ENCODE results near the gene ZNF84.
A peak's percentile ranks its signal among the peaks of the same experiment; 100 is the strongest.

The ZNF84 gene

GRCh38 chr12:133080026-133080367 lies 42.7 kb downstream of the ZNF84 start:
- H3K14ac ChIP-seq (ENCODE audit: low read length): no peak overlapping the region
- WGBS, 2 donors (ENCODE audit: extremely low coverage in 2 of 2, insufficient read length in 2 of 2, insufficient replicate concordance in 1 of 2): no CpG with 5 or more reads among the region's 22 CpGs
- peak overlapping the region; percentile 80 to 85 for H3K4me3 ChIP-seq (ENCODE audit: low read length in 2 of 2)
- H3K27ac ChIP-seq (replicated peaks; ENCODE audit: low read length): peak overlapping the region; percentile 95
- H3K4ac ChIP-seq (ENCODE audit: low read length): no peak overlapping the region
- peaks cover 2 to 3% of the 10 kb centered on the region in 2 donors for H3K4me1 ChIP-seq (ENCODE audit: control insufficient read depth in 2 of 2, insufficient read depth in 1 of 2, low read depth in 1 of 2, low read length in 2 of 2)
- DNase-seq (ENCODE audit: low spot score): no peak
- peak overlapping the region; percentile 50 for H3K4me2 ChIP-seq (ENCODE audit: insufficient read depth, low read length, poor library complexity, severe bottlenecking)
- H4K91ac ChIP-seq (ENCODE audit: low read depth, low read length, poor library complexity): no peak overlapping the region
- no peak overlapping the region for H2BK15ac ChIP-seq (ENCODE audit: low read length)
- peaks cover 32 to 66% of the 10 kb centered on the region in 2 donors for H3K9me3 ChIP-seq (replicated peaks in 1 of 2; ENCODE audit: control insufficient read depth in 2 of 2, insufficient read depth in 1 of 2, low read depth in 1 of 2, low read length in 2 of 2)
- H3K36me3 ChIP-seq (replicated peaks in 1 of 2; ENCODE audit: control insufficient read depth in 2 of 2, insufficient read depth in 2 of 2, low read length in 2 of 2): peaks cover 14 to 37% of the 10 kb centered on the region in 2 donors
- H4K8ac ChIP-seq (ENCODE audit: low read depth, low read length): no peak overlapping the region
- no peak overlapping the region for H2AK5ac ChIP-seq (ENCODE audit: low read depth, low read length)
- H3K79me1 ChIP-seq (ENCODE audit: low read depth, low read length): no peaks in the 10 kb centered on the region
- peak overlapping the region; percentile 92 for H3K18ac ChIP-seq (ENCODE audit: low read length)
- peak overlapping the region; percentile 56 for H3K9ac ChIP-seq (ENCODE audit: low read depth, low read length, poor library complexity)
- peak overlapping the region; percentile 56 for H2BK5ac ChIP-seq (ENCODE audit: low read length)
- peak overlapping the region; percentile 89 for H2AFZ ChIP-seq (ENCODE audit: low read length)
- peak overlapping the region; percentile 37 for H3K23ac ChIP-seq (ENCODE audit: low read depth, low read length, poor library complexity)
- no peak overlapping the region for H2BK12ac ChIP-seq (ENCODE audit: low read length)
- H2BK120ac ChIP-seq (ENCODE audit: low read depth, low read length): no peak overlapping the region
- H3K27me3 ChIP-seq (ENCODE audit: control insufficient read depth in 3 of 3, insufficient read depth in 3 of 3, low read depth in 1 of 3, low read length in 3 of 3): no peaks in the 10 kb centered on the region

- H2BK120ac ChIP-seq (ENCODE audit: low read depth, low read length): no peak within 1 kb of the TSS
- peak within 1 kb of the TSS; percentile 95 for H3K9ac ChIP-seq (ENCODE audit: low read depth, low read length, poor library complexity)
- no peak within 1 kb of the TSS for H2AK5ac ChIP-seq (ENCODE audit: low read depth, low read length)
- peaks cover 2 to 3% of the 10 kb centered on the region in 2 donors for H3K4me1 ChIP-seq (ENCODE audit: control insufficient read depth in 2 of 2, insufficient read depth in 1 of 2, low read depth in 1 of 2, low read length in 2 of 2)
- no peak within 1 kb of the TSS for H2BK12ac ChIP-seq (ENCODE audit: low read length)
- no peak within 1 kb of the TSS for H3K4ac ChIP-seq (ENCODE audit: low read length)
- no peak within 1 kb of the TSS for H4K8ac ChIP-seq (ENCODE audit: low read depth, low read length)
- H3K36me3 ChIP-seq (replicated peaks in 1 of 2; ENCODE audit: control insufficient read depth in 2 of 2, insufficient read depth in 2 of 2, low read length in 2 of 2): peaks cover 16 to 43% of the 10 kb centered on the region in 2 donors
- H2BK5ac ChIP-seq (ENCODE audit: low read length): peak within 1 kb of the TSS; percentile 56
- H3K27me3 ChIP-seq (ENCODE audit: control insufficient read depth in 3 of 3, insufficient read depth in 3 of 3, low read depth in 1 of 3, low read length in 3 of 3): no peaks in the 10 kb centered on the region
- peak within 1 kb of the TSS; percentile 47 for H3K14ac ChIP-seq (ENCODE audit: low read length)
- no CpG with 5 or more reads among the region's 69 CpGs for WGBS, 2 donors (ENCODE audit: extremely low coverage in 2 of 2, insufficient read length in 2 of 2, insufficient replicate concordance in 1 of 2)
- no peak within 1 kb of the TSS for H2BK15ac ChIP-seq (ENCODE audit: low read length)
- peak within 1 kb of the TSS; percentile 93 for H3K18ac ChIP-seq (ENCODE audit: low read length)
- no peaks in the 10 kb centered on the region for H3K79me1 ChIP-seq (ENCODE audit: low read depth, low read length)
- H3K4me3 ChIP-seq (ENCODE audit: low read length in 2 of 2): peak within 1 kb of the TSS; percentile 85 to 92
- H3K23ac ChIP-seq (ENCODE audit: low read depth, low read length, poor library complexity): peak within 1 kb of the TSS; percentile 70
- peak within 1 kb of the TSS; percentile 53 for H3K4me2 ChIP-seq (ENCODE audit: insufficient read depth, low read length, poor library complexity, severe bottlenecking)
- H3K9me3 ChIP-seq (replicated peaks in 1 of 2; ENCODE audit: control insufficient read depth in 2 of 2, insufficient read depth in 1 of 2, low read depth in 1 of 2, low read length in 2 of 2): peaks cover 33 to 72% of the 10 kb centered on the region in 2 donors
- peak within 1 kb of the TSS; percentile 89 for H2AFZ ChIP-seq (ENCODE audit: low read length)
- no peak within 1 kb of the TSS for H4K91ac ChIP-seq (ENCODE audit: low read depth, low read length, poor library complexity)
- H3K27ac ChIP-seq (replicated peaks; ENCODE audit: low read length): peak within 1 kb of the TSS; percentile 95
- DNase-seq (ENCODE audit: low spot score): peak; percentile 99
Measured at GRCh38 chr12:133080368-133081158, 43.3 kb downstream of the ZNF84 start, which contains the start of gene ZNF140. Gene ZNF140, plus strand, starts transcription at chr12:133080923. Its CDS starts 398 bp downstream, at chr12:133081321.

GRCh38 chr12:133081159-133081780 lies 44.0 kb downstream of the ZNF84 start:
- H2BK12ac ChIP-seq (ENCODE audit: low read length): no peak overlapping the region
- no peaks in the 10 kb centered on the region for H3K79me1 ChIP-seq (ENCODE audit: low read depth, low read length)
- no peak for DNase-seq (ENCODE audit: low spot score)
- H3K36me3 ChIP-seq (replicated peaks in 1 of 2; ENCODE audit: control insufficient read depth in 2 of 2, insufficient read depth in 2 of 2, low read length in 2 of 2): peaks cover 22 to 50% of the 10 kb centered on the region in 2 donors
- peak overlapping the region; percentile 95 for H3K9ac ChIP-seq (ENCODE audit: low read depth, low read length, poor library complexity)
- H3K4me2 ChIP-seq (ENCODE audit: insufficient read depth, low read length, poor library complexity, severe bottlenecking): peak overlapping the region; percentile 53
- no peak overlapping the region for H2BK15ac ChIP-seq (ENCODE audit: low read length)
- peak overlapping the region; percentile 93 for H3K18ac ChIP-seq (ENCODE audit: low read length)
- peak overlapping the region; percentile 89 for H2AFZ ChIP-seq (ENCODE audit: low read length)
- no peak overlapping the region for H4K8ac ChIP-seq (ENCODE audit: low read depth, low read length)
- peaks cover 2 to 3% of the 10 kb centered on the region in 2 donors for H3K4me1 ChIP-seq (ENCODE audit: control insufficient read depth in 2 of 2, insufficient read depth in 1 of 2, low read depth in 1 of 2, low read length in 2 of 2)
- no CpG with 5 or more reads among the region's 17 CpGs for WGBS, 2 donors (ENCODE audit: extremely low coverage in 2 of 2, insufficient read length in 2 of 2, insufficient replicate concordance in 1 of 2)
- H3K27me3 ChIP-seq (ENCODE audit: control insufficient read depth in 3 of 3, insufficient read depth in 3 of 3, low read depth in 1 of 3, low read length in 3 of 3): no peaks in the 10 kb centered on the region
- H2AK5ac ChIP-seq (ENCODE audit: low read depth, low read length): no peak overlapping the region
- no peak overlapping the region for H2BK5ac ChIP-seq (ENCODE audit: low read length)
- no peak overlapping the region for H4K91ac ChIP-seq (ENCODE audit: low read depth, low read length, poor library complexity)
- H3K4me3 ChIP-seq (ENCODE audit: low read length in 2 of 2): peak overlapping the region; percentile 85 to 92
- H3K4ac ChIP-seq (ENCODE audit: low read length): no peak overlapping the region
- peak overlapping the region; percentile 70 for H3K23ac ChIP-seq (ENCODE audit: low read depth, low read length, poor library complexity)
- H2BK120ac ChIP-seq (ENCODE audit: low read depth, low read length): no peak overlapping the region
- peaks cover 36 to 74% of the 10 kb centered on the region in 2 donors for H3K9me3 ChIP-seq (replicated peaks in 1 of 2; ENCODE audit: control insufficient read depth in 2 of 2, insufficient read depth in 1 of 2, low read depth in 1 of 2, low read length in 2 of 2)
- peak overlapping the region; percentile 83 for H3K27ac ChIP-seq (replicated peaks; ENCODE audit: low read length)
- peak overlapping the region; percentile 47 for H3K14ac ChIP-seq (ENCODE audit: low read length)

GRCh38 chr12:133083345-133083744 lies 46.0 kb downstream of the ZNF84 start:
- DNase-seq (ENCODE audit: low spot score): no peak
- Histone ChIP-seq H3K18ac (ENCODE audit: low read length) (no peak overlapping the region), H2BK120ac (ENCODE audit: low read depth, low read length) (no peak overlapping the region), H3K9me3 (replicated peaks in 1 of 2; ENCODE audit: control insufficient read depth in 2 of 2, insufficient read depth in 1 of 2, low read depth in 1 of 2, low read length in 2 of 2) (peaks cover 33 to 76% of the 10 kb centered on the region in 2 donors), H3K79me1 (ENCODE audit: low read depth, low read length) (no peaks in the 10 kb centered on the region), H2BK5ac (ENCODE audit: low read length) (no peak overlapping the region), H3K4me3 (ENCODE audit: low read length in 2 of 2) (no peak overlapping the region), H3K14ac (ENCODE audit: low read length) (no peak overlapping the region), H3K27me3 (ENCODE audit: control insufficient read depth in 3 of 3, insufficient read depth in 3 of 3, low read depth in 1 of 3, low read length in 3 of 3) (no peaks in the 10 kb centered on the region), H3K36me3 (replicated peaks in 1 of 2; ENCODE audit: control insufficient read depth in 2 of 2, insufficient read depth in 2 of 2, low read length in 2 of 2) (peaks cover 24 to 70% of the 10 kb centered on the region in 2 donors), H2AFZ (ENCODE audit: low read length) (no peak overlapping the region), H3K4me1 (ENCODE audit: control insufficient read depth in 2 of 2, insufficient read depth in 1 of 2, low read depth in 1 of 2, low read length in 2 of 2) (peaks cover 2 to 3% of the 10 kb centered on the region in 2 donors), H2AK5ac (ENCODE audit: low read depth, low read length) (no peak overlapping the region), H3K9ac (ENCODE audit: low read depth, low read length, poor library complexity) (no peak overlapping the region), H4K91ac (ENCODE audit: low read depth, low read length, poor library complexity) (no peak overlapping the region), H2BK12ac (ENCODE audit: low read length) (no peak overlapping the region), H3K4ac (ENCODE audit: low read length) (no peak overlapping the region), H4K8ac (ENCODE audit: low read depth, low read length) (no peak overlapping the region), H3K4me2 (ENCODE audit: insufficient read depth, low read length, poor library complexity, severe bottlenecking) (no peak overlapping the region), H2BK15ac (ENCODE audit: low read length) (no peak overlapping the region), H3K27ac (replicated peaks; ENCODE audit: low read length) (no peak overlapping the region), H3K23ac (ENCODE audit: low read depth, low read length, poor library complexity) (no peak overlapping the region)
- WGBS, 2 donors (ENCODE audit: extremely low coverage in 2 of 2, insufficient read length in 2 of 2, insufficient replicate concordance in 1 of 2): no CpG with 5 or more reads among the region's 6 CpGs
